Measurements from ENCODE around the gene ATP8A2. TPM values are rescaled to one million over a fixed set of nuclear protein-coding genes. Genes with fewer than 3 reads are reported as not detected.

ATP8A2 gene
- total and polyA plus RNA-seq, 9 of the 15 experiments (the other 6 are each of a cell fraction or from before 2014, with no cell fraction given), result under 0.01 to 0.33 (median 0.06) TPM; not detected in 4

DNA sequence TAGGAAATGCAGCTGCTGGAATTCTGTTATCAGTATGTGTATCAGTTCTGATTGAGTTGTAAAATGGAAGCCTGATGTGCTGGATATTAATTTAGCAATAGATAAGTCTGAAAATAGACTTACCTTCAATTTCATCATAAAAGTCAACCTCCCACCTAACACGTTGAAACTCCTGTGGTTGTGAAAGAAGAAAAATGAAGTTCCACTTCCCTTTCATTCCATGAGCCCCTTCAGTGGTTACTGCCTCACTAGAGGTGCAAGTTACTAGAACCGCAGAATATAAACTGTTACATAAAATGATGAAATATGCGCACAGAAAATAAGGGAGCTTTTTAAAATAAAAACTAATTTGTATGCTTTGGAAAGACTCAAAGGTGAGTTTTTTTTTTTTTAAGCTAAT, 430.8 kb downstream of the ATP8A2 start (continued):
- TF ChIP-seq, protein P1, sequence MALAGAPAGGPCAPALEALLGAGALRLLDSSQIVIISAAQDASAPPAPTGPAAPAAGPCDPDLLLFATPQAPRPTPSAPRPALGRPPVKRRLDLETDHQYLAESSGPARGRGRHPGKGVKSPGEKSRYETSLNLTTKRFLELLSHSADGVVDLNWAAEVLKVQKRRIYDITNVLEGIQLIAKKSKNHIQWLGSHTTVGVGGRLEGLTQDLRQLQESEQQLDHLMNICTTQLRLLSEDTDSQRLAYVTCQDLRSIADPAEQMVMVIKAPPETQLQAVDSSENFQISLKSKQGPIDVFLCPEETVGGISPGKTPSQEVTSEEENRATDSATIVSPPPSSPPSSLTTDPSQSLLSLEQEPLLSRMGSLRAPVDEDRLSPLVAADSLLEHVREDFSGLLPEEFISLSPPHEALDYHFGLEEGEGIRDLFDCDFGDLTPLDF (CRISPR knock-in tag; IDR thresholded peaks at IDR 0.05), result no peak
- no peak for TF ChIP-seq ELF4 (CRISPR knock-in tag; IDR thresholded peaks at IDR 0.05)
- TF ChIP-seq HIVEP1 (CRISPR knock-in tag; IDR thresholded peaks at IDR 0.05), result no peak
- no peak for TF ChIP-seq HMGN3 (IDR thresholded peaks at IDR 0.05; ENCODE audit: borderline replicate concordance, extremely low read depth, insufficient read length, low read depth, low read length)
- no peak for TF ChIP-seq ERF (CRISPR knock-in tag; IDR thresholded peaks at IDR 0.05)
- TF ChIP-seq SMARCC2 (IDR thresholded peaks at IDR 0.05; ENCODE audit: low read depth), result no peak
- no peak for TF ChIP-seq ZNF133 (CRISPR knock-in tag; IDR thresholded peaks at IDR 0.05)
- TF ChIP-seq GTF2E2 (tag; IDR thresholded peaks at IDR 0.05), result no peak

DNA sequence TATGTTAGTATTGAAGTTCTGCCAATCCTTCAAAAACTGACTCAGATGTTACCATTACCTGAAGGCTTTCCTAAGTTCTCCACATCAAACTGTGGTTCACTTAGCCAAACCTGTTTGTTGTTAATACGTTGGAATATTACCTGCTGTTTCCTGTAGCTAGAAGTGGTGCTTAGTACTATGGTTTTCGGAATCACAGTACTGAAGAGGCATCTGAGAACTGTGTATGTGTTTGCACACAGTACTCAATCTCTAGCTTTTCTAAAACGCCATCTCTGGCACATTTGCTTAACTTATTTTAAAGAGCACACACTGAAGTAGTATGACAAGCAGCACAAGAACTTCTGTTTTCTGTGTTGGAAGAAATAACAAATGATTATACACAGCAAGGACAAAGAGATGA, 431.9 kb downstream of the ATP8A2 start:
- Histone ChIP-seq H3K9ac (ENCODE audit: insufficient read depth in 1 of 2, low read depth in 2 of 2, low read length in 2 of 2) (no peak overlapping the region), H3K27me3 (ENCODE audit: control insufficient read depth in 2 of 2, insufficient read depth in 2 of 2, low read length in 2 of 2) (no peaks in the 10 kb centered on the region), H3K9me1 (ENCODE audit: control insufficient read depth, insufficient read depth, low read length) (no peaks in the 10 kb centered on the region), H4K20me1 (replicated peaks; ENCODE audit: control insufficient read depth, insufficient read depth, low read length) (no peaks in the 10 kb centered on the region), H3K4me1 (replicated peaks in 1 of 2; ENCODE audit: control insufficient read depth in 2 of 2, insufficient read depth in 2 of 2, low read length in 2 of 2) (no peaks in the 10 kb centered on the region), H3K27ac (ENCODE audit: extremely low read depth, low read depth, low read length) (no peak overlapping the region), H2AFZ (ENCODE audit: low read depth, low read length) (no peak overlapping the region), H3K9me3 (replicated peaks; ENCODE audit: control insufficient read depth, insufficient read depth, low read depth, low read length) (no peaks in the 10 kb centered on the region), H3K4me2 (ENCODE audit: insufficient read depth, low read length) (no peak overlapping the region), H3K79me2 (ENCODE audit: control insufficient read depth, insufficient read depth, low read length) (no peaks in the 10 kb centered on the region), H3K36me3 (ENCODE audit: control insufficient read depth, insufficient read depth, low read length) (no peaks in the 10 kb centered on the region), H3K4me3 (no peak overlapping the region)
- 0% methylated on average over 3 of the region's 3 CpGs for WGBS (ENCODE audit: insufficient coverage, low coverage, missing lambda C conversion rate)
- DNase-seq (ENCODE audit: extremely low read depth in 1 of 4, low spot score in 3 of 4) (no peak), ATAC-seq (no peak), FAIRE-seq (no peak)
- no peak for TF ChIP-seq HDAC8 (tag; IDR thresholded peaks at IDR 0.05)
- no peak for TF ChIP-seq SOX6 (IDR thresholded peaks at IDR 0.05)
- TF ChIP-seq NR4A1 (CRISPR knock-in tag; IDR thresholded peaks at IDR 0.05), result no peak
- no peak for TF ChIP-seq NR4A1 (tag; IDR thresholded peaks at IDR 0.05)
- TF ChIP-seq, protein P2, sequence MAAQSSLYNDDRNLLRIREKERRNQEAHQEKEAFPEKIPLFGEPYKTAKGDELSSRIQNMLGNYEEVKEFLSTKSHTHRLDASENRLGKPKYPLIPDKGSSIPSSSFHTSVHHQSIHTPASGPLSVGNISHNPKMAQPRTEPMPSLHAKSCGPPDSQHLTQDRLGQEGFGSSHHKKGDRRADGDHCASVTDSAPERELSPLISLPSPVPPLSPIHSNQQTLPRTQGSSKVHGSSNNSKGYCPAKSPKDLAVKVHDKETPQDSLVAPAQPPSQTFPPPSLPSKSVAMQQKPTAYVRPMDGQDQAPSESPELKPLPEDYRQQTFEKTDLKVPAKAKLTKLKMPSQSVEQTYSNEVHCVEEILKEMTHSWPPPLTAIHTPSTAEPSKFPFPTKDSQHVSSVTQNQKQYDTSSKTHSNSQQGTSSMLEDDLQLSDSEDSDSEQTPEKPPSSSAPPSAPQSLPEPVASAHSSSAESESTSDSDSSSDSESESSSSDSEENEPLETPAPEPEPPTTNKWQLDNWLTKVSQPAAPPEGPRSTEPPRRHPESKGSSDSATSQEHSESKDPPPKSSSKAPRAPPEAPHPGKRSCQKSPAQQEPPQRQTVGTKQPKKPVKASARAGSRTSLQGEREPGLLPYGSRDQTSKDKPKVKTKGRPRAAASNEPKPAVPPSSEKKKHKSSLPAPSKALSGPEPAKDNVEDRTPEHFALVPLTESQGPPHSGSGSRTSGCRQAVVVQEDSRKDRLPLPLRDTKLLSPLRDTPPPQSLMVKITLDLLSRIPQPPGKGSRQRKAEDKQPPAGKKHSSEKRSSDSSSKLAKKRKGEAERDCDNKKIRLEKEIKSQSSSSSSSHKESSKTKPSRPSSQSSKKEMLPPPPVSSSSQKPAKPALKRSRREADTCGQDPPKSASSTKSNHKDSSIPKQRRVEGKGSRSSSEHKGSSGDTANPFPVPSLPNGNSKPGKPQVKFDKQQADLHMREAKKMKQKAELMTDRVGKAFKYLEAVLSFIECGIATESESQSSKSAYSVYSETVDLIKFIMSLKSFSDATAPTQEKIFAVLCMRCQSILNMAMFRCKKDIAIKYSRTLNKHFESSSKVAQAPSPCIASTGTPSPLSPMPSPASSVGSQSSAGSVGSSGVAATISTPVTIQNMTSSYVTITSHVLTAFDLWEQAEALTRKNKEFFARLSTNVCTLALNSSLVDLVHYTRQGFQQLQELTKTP (IDR thresholded peaks at IDR 0.05; ENCODE audit: low read depth in 1 of 2, partially characterized antibody in 2 of 2), result no peak
- TF ChIP-seq, protein P3, sequence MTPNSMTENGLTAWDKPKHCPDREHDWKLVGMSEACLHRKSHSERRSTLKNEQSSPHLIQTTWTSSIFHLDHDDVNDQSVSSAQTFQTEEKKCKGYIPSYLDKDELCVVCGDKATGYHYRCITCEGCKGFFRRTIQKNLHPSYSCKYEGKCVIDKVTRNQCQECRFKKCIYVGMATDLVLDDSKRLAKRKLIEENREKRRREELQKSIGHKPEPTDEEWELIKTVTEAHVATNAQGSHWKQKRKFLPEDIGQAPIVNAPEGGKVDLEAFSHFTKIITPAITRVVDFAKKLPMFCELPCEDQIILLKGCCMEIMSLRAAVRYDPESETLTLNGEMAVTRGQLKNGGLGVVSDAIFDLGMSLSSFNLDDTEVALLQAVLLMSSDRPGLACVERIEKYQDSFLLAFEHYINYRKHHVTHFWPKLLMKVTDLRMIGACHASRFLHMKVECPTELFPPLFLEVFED (CRISPR knock-in tag; conservative IDR thresholded peaks at IDR 0.05), result no peak
- ChIA-PET CTCF (ENCODE audit: low intra/inter-chr PET ratio) (no interaction called here), POLR2A (no interaction called here)
- intact Hi-C loops (cut with micrococcal nuclease), result no loop called here
- in situ Hi-C loops (cut with MboI), result no loop called here
- BruUV-seq (replicated peaks), result no TSS peak

All from K562 (cell line).